Kidney (tissue), 14 donors: ENCODE results near the gene TENM4. TPM values are rescaled to one million over a fixed set of nuclear protein-coding genes. Genes with fewer than 3 reads are reported as not detected.

Experiments
- DNase-seq, 5 donors: peaks; one replicate each; pipeline ENCODE4 v3.0.0-alpha.2; 2013 to 2020
- FAIRE-seq: peaks from 2 replicates; lab custom pipeline; 2012; peaks lifted over from hg19 to GRCh38; lab: Jason Lieb, UNC
- H3K27ac ChIP-seq, 2 donors: one replicate each; pipeline ENCODE4 v1.7.0; 2013; ENCODE audit warnings: low read depth in 2 of 2, low read length in 2 of 2, inconsistent platforms in 1 of 2
- H3K27me3 ChIP-seq: one replicate; pipeline ENCODE4 v1.7.1; 2013; ENCODE audit warnings: low read length, inconsistent platforms; ENCODE audit not compliant: control insufficient read depth, insufficient read depth
- H3K36me3 ChIP-seq, 3 donors: one replicate each; pipeline versions ENCODE4 v1.7.0 to v1.7.1; 2013; ENCODE audit warnings: low read length in 3 of 3, control low read depth in 1 of 3, inconsistent platforms in 1 of 3; ENCODE audit not compliant: insufficient read depth in 3 of 3, control insufficient read depth in 2 of 3
- H3K4me1 ChIP-seq, 3 donors: one replicate each; pipeline versions ENCODE4 v1.7.0 to v1.7.1; 2013; ENCODE audit warnings: low read length in 3 of 3, inconsistent platforms in 1 of 3, low read depth in 1 of 3; ENCODE audit not compliant: control insufficient read depth in 2 of 3, insufficient read depth in 2 of 3
- H3K4me3 ChIP-seq, 3 donors: one replicate each; pipeline versions ENCODE4 v1.7.0 to v1.8.1; 2013; ENCODE audit warnings: low read length in 3 of 3, control low read depth in 1 of 3, inconsistent platforms in 1 of 3
- H3K9ac ChIP-seq, 3 donors: one replicate each; pipeline versions ENCODE4 v1.7.0 to v1.7.1; 2013; ENCODE audit warnings: low read length in 3 of 3, control low read depth in 1 of 3, inconsistent platforms in 1 of 3
- H3K9me3 ChIP-seq, 3 donors: one replicate each; pipeline versions ENCODE4 v1.7.0 to v1.7.1; 2013; ENCODE audit warnings: low read length in 3 of 3, control low read depth in 1 of 3, inconsistent platforms in 1 of 3; ENCODE audit not compliant: control insufficient read depth in 2 of 3, insufficient read depth in 1 of 3
- intact Hi-C: fragments of 100-400 bp; cut with DNase I; formaldehyde crosslinking; loops from one replicate; pipeline ENCODE4 v1.11.1; 2022
- polyA plus RNA-seq: library from polyadenylated mRNA; stranded (reverse); fragments of 350-450 nt; fragmentation: Illumina TruSeq; extraction: RNeasy Lipid Tissue Mini Kit (QIAGEN cat#74804); gene quantifications from one replicate; pipeline ENCODE4 v1.2.3, GENCODE V29; 2014; ENCODE audit warnings: low read depth, low replicate concordance; ENCODE audit not compliant: insufficient read depth
- total RNA-seq: library from RNA; stranded (reverse); fragmentation: NEBNext Ultra II Directional; extraction: Animal tissue kit (Norgen Biotek cat#: 25700); gene quantifications from one replicate; pipeline ENCODE4 v1.2.1, GENCODE V29; 2021
- TF ChIP-seq, protein P1 (sequence below): IDR thresholded peaks from 3 replicates; pipeline ENCODE4 v1.5.1; 2012; ENCODE audit warnings: mild to moderate bottlenecking, moderate library complexity, borderline replicate concordance; ENCODE audit not compliant: insufficient read depth; ENCODE audit errors: extremely low read depth
- donor health status: control.
- donor health status: control.
- donor health status: control.
- donor health status: control.
- donor health status: control.
- donor health status: DM: yes; HTN: yes; CAD: no.
- donor health status: Normal renal cell carcinoma (clear cell type).

The TENM4 gene
- total and polyA plus RNA-seq, 2 donors from 2014 or later = 0.34 to 31.0 TPM

DNA sequence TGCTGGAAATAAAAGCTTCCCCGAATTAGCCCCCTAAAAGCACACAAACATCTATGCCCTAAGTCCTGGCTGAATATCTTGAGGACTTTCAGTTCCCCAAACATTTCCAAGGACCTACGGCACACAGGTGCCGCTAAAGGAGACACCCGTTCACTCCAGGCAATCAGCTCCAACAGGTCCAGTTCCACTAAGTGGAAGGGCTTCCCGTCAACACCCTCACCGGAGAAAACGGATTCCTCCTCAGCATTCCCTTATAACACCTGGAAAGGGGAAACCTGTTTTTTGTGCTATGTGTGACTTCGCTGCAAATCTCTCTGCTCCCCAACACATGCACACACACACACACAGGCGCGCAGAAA, 3.9 kb downstream of the TENM4 start:
- Histone ChIP-seq H3K36me3 (no peaks in the 10 kb centered on the region), H3K27ac (no peak overlapping the region), H3K9ac (peak overlapping the region in 1 of 3 donors; percentile 6), H3K4me1 (peaks cover 0 to 20% (median 4%) of the 10 kb centered on the region in 3 donors), H3K4me3 (peak overlapping the region; percentile 1 to 46 (median 40)), H3K27me3 (peaks cover 3% of the 10 kb centered on the region), H3K9me3 (no peaks in the 10 kb centered on the region)
- no peak for FAIRE-seq
- intact Hi-C loops = no loop called here
- DNase-seq = no peak
- TF ChIP-seq, protein P1, sequence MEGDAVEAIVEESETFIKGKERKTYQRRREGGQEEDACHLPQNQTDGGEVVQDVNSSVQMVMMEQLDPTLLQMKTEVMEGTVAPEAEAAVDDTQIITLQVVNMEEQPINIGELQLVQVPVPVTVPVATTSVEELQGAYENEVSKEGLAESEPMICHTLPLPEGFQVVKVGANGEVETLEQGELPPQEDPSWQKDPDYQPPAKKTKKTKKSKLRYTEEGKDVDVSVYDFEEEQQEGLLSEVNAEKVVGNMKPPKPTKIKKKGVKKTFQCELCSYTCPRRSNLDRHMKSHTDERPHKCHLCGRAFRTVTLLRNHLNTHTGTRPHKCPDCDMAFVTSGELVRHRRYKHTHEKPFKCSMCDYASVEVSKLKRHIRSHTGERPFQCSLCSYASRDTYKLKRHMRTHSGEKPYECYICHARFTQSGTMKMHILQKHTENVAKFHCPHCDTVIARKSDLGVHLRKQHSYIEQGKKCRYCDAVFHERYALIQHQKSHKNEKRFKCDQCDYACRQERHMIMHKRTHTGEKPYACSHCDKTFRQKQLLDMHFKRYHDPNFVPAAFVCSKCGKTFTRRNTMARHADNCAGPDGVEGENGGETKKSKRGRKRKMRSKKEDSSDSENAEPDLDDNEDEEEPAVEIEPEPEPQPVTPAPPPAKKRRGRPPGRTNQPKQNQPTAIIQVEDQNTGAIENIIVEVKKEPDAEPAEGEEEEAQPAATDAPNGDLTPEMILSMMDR = no peak

DNA sequence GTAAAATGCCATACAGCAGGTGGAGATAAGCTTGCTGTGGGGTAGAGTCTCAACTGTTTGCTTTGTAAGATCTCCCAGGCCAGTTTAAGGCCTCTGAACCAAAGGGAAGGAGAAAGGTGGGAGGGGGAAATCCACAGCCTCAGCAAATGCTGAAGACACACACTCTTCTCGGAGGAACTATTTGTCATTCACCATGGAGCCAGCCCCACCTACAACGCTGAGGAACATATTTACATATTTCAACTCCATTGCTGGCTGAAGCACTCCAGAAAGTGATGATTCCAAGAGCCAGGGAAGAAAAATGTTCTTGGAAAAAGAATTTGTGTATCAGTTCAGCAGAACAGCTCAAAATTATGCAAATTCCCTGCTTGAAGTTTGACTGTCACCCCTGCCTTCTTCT, 6.5 kb downstream of the TENM4 start:
- Histone ChIP-seq H3K9ac (no peak overlapping the region), H3K27ac (no peak overlapping the region), H3K9me3 (no peaks in the 10 kb centered on the region), H3K4me1 (peaks cover 0 to 13% (median 4%) of the 10 kb centered on the region in 3 donors), H3K36me3 (no peaks in the 10 kb centered on the region), H3K27me3 (peaks cover 3% of the 10 kb centered on the region), H3K4me3 (no peak overlapping the region)
- TF ChIP-seq, protein P1 = no peak
- DNase-seq = no peak
- FAIRE-seq = no peak
- intact Hi-C loops = no loop called here

DNA sequence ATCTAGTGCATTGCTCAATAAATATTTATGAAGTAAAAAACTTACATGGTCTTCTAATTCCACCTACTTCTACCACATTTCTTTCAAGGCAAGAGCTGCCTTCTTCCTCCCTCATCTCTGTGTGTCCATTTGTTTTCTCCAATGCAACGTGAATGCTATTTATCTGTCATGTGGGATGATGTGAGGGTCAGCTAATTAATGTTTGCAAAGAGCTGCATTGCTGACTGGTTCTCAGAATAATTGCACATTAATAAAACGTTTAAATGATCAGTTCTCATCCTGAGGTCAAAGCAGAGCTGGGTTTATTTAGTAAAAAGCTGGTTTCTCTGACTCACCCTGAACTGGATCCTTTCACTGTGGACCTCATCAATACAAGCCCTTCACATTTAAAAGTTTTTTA, 8.7 kb downstream of the TENM4 start:
- intact Hi-C loops = no loop called here
- no peak overlapping the region for H3K27ac ChIP-seq
- H3K9me3 ChIP-seq = no peaks in the 10 kb centered on the region
- TF ChIP-seq, protein P1 = no peak
- H3K36me3 ChIP-seq = no peaks in the 10 kb centered on the region
- DNase-seq (no peak), FAIRE-seq (no peak)
- H3K4me3 ChIP-seq = no peak overlapping the region
- H3K9ac ChIP-seq = no peak overlapping the region
- peaks cover 3% of the 10 kb centered on the region for H3K27me3 ChIP-seq
- H3K4me1 ChIP-seq = peaks cover 0 to 4% (median 4%) of the 10 kb centered on the region in 3 donors

DNA sequence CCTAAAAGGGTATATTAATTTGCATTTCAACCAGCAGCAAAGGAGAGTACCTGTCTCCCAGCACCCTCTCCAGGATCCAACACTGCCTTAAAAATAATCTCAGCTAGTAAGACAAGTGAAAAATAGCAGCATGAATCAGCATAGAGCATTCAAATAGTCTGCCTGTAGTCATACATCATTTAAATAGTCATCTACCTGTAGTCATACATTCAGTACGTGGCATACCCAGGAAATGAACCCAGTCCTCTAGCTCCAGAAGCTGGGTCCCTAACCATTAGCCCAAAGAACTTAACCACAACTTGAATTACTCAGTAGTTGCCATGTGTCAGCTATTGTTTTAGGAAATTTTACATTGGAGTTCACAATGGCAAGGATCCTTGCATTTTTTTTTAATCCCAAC, 9.3 kb downstream of the TENM4 start:
- Histone ChIP-seq H3K27ac (no peak overlapping the region), H3K36me3 (no peaks in the 10 kb centered on the region), H3K9me3 (no peaks in the 10 kb centered on the region), H3K9ac (no peak overlapping the region), H3K4me3 (no peak overlapping the region), H3K4me1 (no peaks in the 10 kb centered on the region), H3K27me3 (peaks cover 3% of the 10 kb centered on the region)
- FAIRE-seq (no peak), DNase-seq (no peak)
- TF ChIP-seq, protein P1 = no peak
- intact Hi-C loops = no loop called here
